HG03439 (cell line): ENCODE results near the gene HSD11B1L.
"Not testable (repeated sequence)": the region's sequence is repeated elsewhere in the genome, so short reads cannot be mapped to it uniquely, and the experiment has no call there.

Experiments
- ATAC-seq: cut with Tn5 transposase; IDR thresholded peaks from one replicate; pipeline ENCODE4 v1.9.1; 2021; ENCODE audit warnings: mild to moderate bottlenecking, moderate library complexity; ENCODE audit not compliant: unreplicated experiment

HSD11B1L gene

GRCh38 chr19:5719961-5720790 lies 39.3 kb downstream of the HSD11B1L start, which contains the start of the genes CATSPERD and LONP1:
Gene CATSPERD (plus strand): TSS chr19:5720637. CDS start chr19:5720738, 101 bp downstream.
Gene LONP1 (minus strand): TSS chr19:5720146. CDS start chr19:5720132, 14 bp downstream.
- ATAC-seq = peak; percentile 89

- ATAC-seq = no peak
These were observed 46.7 kb downstream of the HSD11B1L start for GRCh38 chr19:5727453-5728050.

GRCh38 chr19:5733172-5733571 lies 52.3 kb downstream of the HSD11B1L start:
- ATAC-seq = not testable (repeated sequence)
